ENCODE results near the gene AZGP1. TPM values are rescaled to one million over a fixed set of nuclear protein-coding genes. Genes with fewer than 3 reads are reported as not detected.
"Not testable (repeated sequence)": the region's sequence is repeated elsewhere in the genome, so short reads cannot be mapped to it uniquely, and the experiment has no call there.

Gene AZGP1
- total RNA-seq, 4 donors from 2014 or later: 2.6 to 10.3 (median 4.2) TPM; not detected in 1

- Histone ChIP-seq H3K27ac (no peak overlapping the region), H3K9me3 (no peaks in the 10 kb centered on the region), H3K36me3 (no peaks in the 10 kb centered on the region), H3K4me3 (no peak overlapping the region), H3K4me1 (no peaks in the 10 kb centered on the region), H3K27me3 (peaks cover 4 to 9% (median 8%) of the 10 kb centered on the region in 3 donors)
- ATAC-seq: no peak
- TF ChIP-seq, protein P1, sequence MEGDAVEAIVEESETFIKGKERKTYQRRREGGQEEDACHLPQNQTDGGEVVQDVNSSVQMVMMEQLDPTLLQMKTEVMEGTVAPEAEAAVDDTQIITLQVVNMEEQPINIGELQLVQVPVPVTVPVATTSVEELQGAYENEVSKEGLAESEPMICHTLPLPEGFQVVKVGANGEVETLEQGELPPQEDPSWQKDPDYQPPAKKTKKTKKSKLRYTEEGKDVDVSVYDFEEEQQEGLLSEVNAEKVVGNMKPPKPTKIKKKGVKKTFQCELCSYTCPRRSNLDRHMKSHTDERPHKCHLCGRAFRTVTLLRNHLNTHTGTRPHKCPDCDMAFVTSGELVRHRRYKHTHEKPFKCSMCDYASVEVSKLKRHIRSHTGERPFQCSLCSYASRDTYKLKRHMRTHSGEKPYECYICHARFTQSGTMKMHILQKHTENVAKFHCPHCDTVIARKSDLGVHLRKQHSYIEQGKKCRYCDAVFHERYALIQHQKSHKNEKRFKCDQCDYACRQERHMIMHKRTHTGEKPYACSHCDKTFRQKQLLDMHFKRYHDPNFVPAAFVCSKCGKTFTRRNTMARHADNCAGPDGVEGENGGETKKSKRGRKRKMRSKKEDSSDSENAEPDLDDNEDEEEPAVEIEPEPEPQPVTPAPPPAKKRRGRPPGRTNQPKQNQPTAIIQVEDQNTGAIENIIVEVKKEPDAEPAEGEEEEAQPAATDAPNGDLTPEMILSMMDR (IDR thresholded peaks at IDR 0.05 in 4 of 5, conservative IDR thresholded peaks at IDR 0.05 in 1 of 5): no peak
- TF ChIP-seq POLR2A (IDR thresholded peaks at IDR 0.05): no peak
- DNase-seq: no peak
- in situ Hi-C loops (cut with MboI; ENCODE audit: low sequenced_read_pairs in 4 of 4) (no loop called here), intact Hi-C loops (cut with DNase I; ENCODE audit: low total_unique reads) (no loop called here)
Measured at GRCh38 chr7:99944497-99945070, 31.2 kb downstream of the AZGP1 start.

- no peak for TF ChIP-seq POLR2A (IDR thresholded peaks at IDR 0.05)
- TF ChIP-seq, protein P1 (IDR thresholded peaks at IDR 0.05 in 4 of 5, conservative IDR thresholded peaks at IDR 0.05 in 1 of 5): no peak
- Histone ChIP-seq H3K4me1 (no peaks in the 10 kb centered on the region), H3K27ac (no peak overlapping the region), H3K27me3 (peaks cover 4 to 13% (median 8%) of the 10 kb centered on the region in 3 donors), H3K4me3 (no peak overlapping the region), H3K36me3 (no peaks in the 10 kb centered on the region), H3K9me3 (no peaks in the 10 kb centered on the region)
- ATAC-seq (no peak), DNase-seq (no peak)
- in situ Hi-C loops (cut with MboI; ENCODE audit: low sequenced_read_pairs in 4 of 4): no loop called here
- intact Hi-C loops (cut with DNase I; ENCODE audit: low total_unique reads): no loop called here
Measured at GRCh38 chr7:99943641-99944496, 32.0 kb downstream of the AZGP1 start.

GRCh38 chr7:99938296-99938695, 37.5 kb downstream of the AZGP1 start:
- ATAC-seq (no peak), DNase-seq (no peak)
- no peaks in the 10 kb centered on the region for H3K4me1 ChIP-seq
- peaks cover 0 to 15% (median 13%) of the 10 kb centered on the region in 3 donors for H3K27me3 ChIP-seq
- no peak overlapping the region for H3K27ac ChIP-seq
- in situ Hi-C loops (cut with MboI; ENCODE audit: low sequenced_read_pairs in 4 of 4): no loop called here
- H3K9me3 ChIP-seq: no peaks in the 10 kb centered on the region
- H3K36me3 ChIP-seq: no peaks in the 10 kb centered on the region
- intact Hi-C loops (cut with DNase I; ENCODE audit: low total_unique reads): no loop called here
- TF ChIP-seq, protein P1 (IDR thresholded peaks at IDR 0.05 in 4 of 5, conservative IDR thresholded peaks at IDR 0.05 in 1 of 5): no peak
- TF ChIP-seq POLR2A (IDR thresholded peaks at IDR 0.05): no peak
- H3K4me3 ChIP-seq: no peak overlapping the region

- DNase-seq; H3K4me3 ChIP-seq; H3K36me3 ChIP-seq; H3K4me1 ChIP-seq; in situ Hi-C loops (cut with MboI; ENCODE audit: low sequenced_read_pairs in 4 of 4); intact Hi-C loops (cut with DNase I; ENCODE audit: low total_unique reads); H3K9me3 ChIP-seq; ATAC-seq; H3K27ac ChIP-seq: not testable (repeated sequence)
- peaks cover 0 to 11% (median 9%) of the 10 kb centered on the region in 3 donors for H3K27me3 ChIP-seq
Measured at GRCh38 chr7:99935009-99935408, 40.8 kb downstream of the AZGP1 start.

- H3K4me1 ChIP-seq: peaks cover 0 to 4% of the 10 kb centered on the region in 2 donors
- intact Hi-C loops (cut with DNase I; ENCODE audit: low total_unique reads) (no loop called here), in situ Hi-C loops (cut with MboI; ENCODE audit: low sequenced_read_pairs in 4 of 4) (no loop called here)
- H3K27me3 ChIP-seq: peaks cover 4 to 18% (median 11%) of the 10 kb centered on the region in 3 donors
- H3K27ac ChIP-seq: peak overlapping the region in 1 of 4 donors; percentile 50
- H3K4me3 ChIP-seq: no peak overlapping the region
- no peaks in the 10 kb centered on the region for H3K9me3 ChIP-seq
- TF ChIP-seq, protein P1 (IDR thresholded peaks at IDR 0.05 in 4 of 5, conservative IDR thresholded peaks at IDR 0.05 in 1 of 5): no peak
- no peak for TF ChIP-seq POLR2A (IDR thresholded peaks at IDR 0.05)
- no peak for ATAC-seq
- H3K36me3 ChIP-seq: no peaks in the 10 kb centered on the region
- DNase-seq: no peak
Measured at GRCh38 chr7:99930376-99930775, 45.5 kb downstream of the AZGP1 start.

Data from gastrocnemius medialis (tissue), 4 donors.